ENCODE data around the gene FHIP1A.

FHIP1A gene

GRCh38 chr4:151418385-151418784 lies 9.4 kb downstream of the FHIP1A start:
- peak; percentile 73 for DNase-seq (ENCODE audit: low read depth)

GRCh38 chr4:151418856-151419255 lies 9.9 kb downstream of the FHIP1A start:
- DNase-seq (ENCODE audit: low read depth), result no peak

GRCh38 chr4:151420250-151420807 lies 11.4 kb downstream of the FHIP1A start:
- no peak for DNase-seq (ENCODE audit: low read depth)

GRCh38 chr4:151422854-151423253 lies 13.9 kb downstream of the FHIP1A start:
- no peak for DNase-seq (ENCODE audit: low read depth)

GRCh38 chr4:151426513-151426912 lies 17.5 kb downstream of the FHIP1A start:
- no peak for DNase-seq (ENCODE audit: low read depth)

GRCh38 chr4:151427266-151427665 lies 18.3 kb downstream of the FHIP1A start:
- DNase-seq (ENCODE audit: low read depth), result no peak

- no peak for DNase-seq (ENCODE audit: low read depth)
These were observed 19.4 kb downstream of the FHIP1A start for GRCh38 chr4:151428346-151428745.

- no peak for DNase-seq (ENCODE audit: low read depth)
These were observed 21.1 kb downstream of the FHIP1A start for GRCh38 chr4:151429957-151430570.

GRCh38 chr4:151430740-151431457 lies 21.9 kb downstream of the FHIP1A start:
- no peak for DNase-seq (ENCODE audit: low read depth)

GRCh38 chr4:151431728-151432127 lies 22.8 kb downstream of the FHIP1A start:
- DNase-seq (ENCODE audit: low read depth), result no peak

- no peak for DNase-seq (ENCODE audit: low read depth)
These were observed 23.7 kb downstream of the FHIP1A start for GRCh38 chr4:151432654-151433053.

- peak; percentile 39 for DNase-seq (ENCODE audit: low read depth)
These were observed 25.3 kb downstream of the FHIP1A start for GRCh38 chr4:151434183-151434860.

GRCh38 chr4:151436093-151436518 lies 27.1 kb downstream of the FHIP1A start:
- no peak for DNase-seq (ENCODE audit: low read depth)

GRCh38 chr4:151437505-151437904 lies 28.5 kb downstream of the FHIP1A start:
- DNase-seq (ENCODE audit: low read depth), result no peak

- DNase-seq (ENCODE audit: low read depth), result no peak
These were observed 29.2 kb downstream of the FHIP1A start for GRCh38 chr4:151438154-151438553.

- DNase-seq (ENCODE audit: low read depth), result no peak
These were observed 30.3 kb downstream of the FHIP1A start for GRCh38 chr4:151439320-151439719.

GRCh38 chr4:151442002-151442401 lies 33.0 kb downstream of the FHIP1A start:
- no peak for DNase-seq (ENCODE audit: low read depth)

- DNase-seq (ENCODE audit: low read depth), result no peak
These were observed 34.3 kb downstream of the FHIP1A start for GRCh38 chr4:151443247-151443646.

GRCh38 chr4:151443752-151444151 lies 34.8 kb downstream of the FHIP1A start:
- no peak for DNase-seq (ENCODE audit: low read depth)

GRCh38 chr4:151446208-151446607 lies 37.2 kb downstream of the FHIP1A start:
- no peak for DNase-seq (ENCODE audit: low read depth)

- DNase-seq (ENCODE audit: low read depth), result no peak
These were observed 45.5 kb downstream of the FHIP1A start for GRCh38 chr4:151454513-151454912.

GRCh38 chr4:151455212-151455611 lies 46.2 kb downstream of the FHIP1A start:
- no peak for DNase-seq (ENCODE audit: low read depth)

- no peak for DNase-seq (ENCODE audit: low read depth)
These were observed 49.2 kb downstream of the FHIP1A start for GRCh38 chr4:151458148-151458547.
